Measurements from ENCODE around the gene PARD3. TPM values are rescaled to one million over a fixed set of nuclear protein-coding genes. Genes with fewer than 3 reads are reported as not detected.

The PARD3 gene
- total and polyA plus RNA-seq, 2 experiments from 2014 or later = 47.2 to 59.7 TPM

DNA sequence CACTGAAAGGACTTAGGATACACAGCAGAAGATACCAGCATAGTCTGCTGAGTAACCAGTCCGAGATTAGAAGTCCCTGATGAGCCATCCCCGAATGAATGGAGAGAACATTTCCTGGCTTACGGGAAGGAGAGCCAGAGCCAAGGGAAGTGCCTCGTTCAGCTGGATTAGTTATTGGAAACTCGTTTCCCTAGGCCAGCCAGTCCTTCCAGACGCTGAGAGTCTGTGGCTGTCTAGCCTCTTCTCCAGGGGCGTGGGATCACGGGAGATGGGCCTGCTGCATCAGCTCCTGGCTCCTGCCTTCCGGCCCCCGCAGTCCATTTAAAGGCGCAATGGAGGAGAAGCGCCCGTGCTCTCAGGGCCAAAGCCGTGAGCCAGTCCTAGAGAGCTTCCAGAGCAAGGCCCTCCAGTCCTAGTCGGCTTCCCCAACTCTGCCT, 712.8 kb downstream of the PARD3 start:
- Histone ChIP-seq H2AFZ (no peak overlapping the region), H3K27ac (peak overlapping the region; percentile 75), H3K4me1 (ENCODE audit: insufficient read depth) (no peaks in the 10 kb centered on the region), H4K20me1 (ENCODE audit: insufficient read depth, poor library complexity, severe bottlenecking) (no peaks in the 10 kb centered on the region), H3K4me2 (peak overlapping the region; percentile 19), H3K79me2 (no peaks in the 10 kb centered on the region), H3K27me3 (no peaks in the 10 kb centered on the region), H3K9me2 (replicated peaks; ENCODE audit: insufficient read depth) (no peaks in the 10 kb centered on the region), H3K36me3 (replicated peaks; ENCODE audit: insufficient read depth, low read depth) (no peaks in the 10 kb centered on the region), H3K9me3 (ENCODE audit: low read depth) (no peaks in the 10 kb centered on the region), H3K4me3 (no peak overlapping the region)
- 77% methylated on average over 15 of the region's 15 CpGs for whole genome bisulfite sequencing (ENCODE audit: low lambda C conversion rate, missing lambda C conversion rate)
- DNase-seq (ENCODE audit: low spot score) = peak; percentile 37
- TF ChIP-seq, protein P1, sequence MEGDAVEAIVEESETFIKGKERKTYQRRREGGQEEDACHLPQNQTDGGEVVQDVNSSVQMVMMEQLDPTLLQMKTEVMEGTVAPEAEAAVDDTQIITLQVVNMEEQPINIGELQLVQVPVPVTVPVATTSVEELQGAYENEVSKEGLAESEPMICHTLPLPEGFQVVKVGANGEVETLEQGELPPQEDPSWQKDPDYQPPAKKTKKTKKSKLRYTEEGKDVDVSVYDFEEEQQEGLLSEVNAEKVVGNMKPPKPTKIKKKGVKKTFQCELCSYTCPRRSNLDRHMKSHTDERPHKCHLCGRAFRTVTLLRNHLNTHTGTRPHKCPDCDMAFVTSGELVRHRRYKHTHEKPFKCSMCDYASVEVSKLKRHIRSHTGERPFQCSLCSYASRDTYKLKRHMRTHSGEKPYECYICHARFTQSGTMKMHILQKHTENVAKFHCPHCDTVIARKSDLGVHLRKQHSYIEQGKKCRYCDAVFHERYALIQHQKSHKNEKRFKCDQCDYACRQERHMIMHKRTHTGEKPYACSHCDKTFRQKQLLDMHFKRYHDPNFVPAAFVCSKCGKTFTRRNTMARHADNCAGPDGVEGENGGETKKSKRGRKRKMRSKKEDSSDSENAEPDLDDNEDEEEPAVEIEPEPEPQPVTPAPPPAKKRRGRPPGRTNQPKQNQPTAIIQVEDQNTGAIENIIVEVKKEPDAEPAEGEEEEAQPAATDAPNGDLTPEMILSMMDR (IDR thresholded peaks at IDR 0.05; ENCODE audit: poor library complexity) = no peak
- TF ChIP-seq EZH2 (IDR thresholded peaks at IDR 0.05; ENCODE audit: borderline replicate concordance) = no peak
- no peak for TF ChIP-seq EZH2phosphoT487 (IDR thresholded peaks at IDR 0.05; ENCODE audit: low read depth, severe bottlenecking, unreplicated experiment)

DNA sequence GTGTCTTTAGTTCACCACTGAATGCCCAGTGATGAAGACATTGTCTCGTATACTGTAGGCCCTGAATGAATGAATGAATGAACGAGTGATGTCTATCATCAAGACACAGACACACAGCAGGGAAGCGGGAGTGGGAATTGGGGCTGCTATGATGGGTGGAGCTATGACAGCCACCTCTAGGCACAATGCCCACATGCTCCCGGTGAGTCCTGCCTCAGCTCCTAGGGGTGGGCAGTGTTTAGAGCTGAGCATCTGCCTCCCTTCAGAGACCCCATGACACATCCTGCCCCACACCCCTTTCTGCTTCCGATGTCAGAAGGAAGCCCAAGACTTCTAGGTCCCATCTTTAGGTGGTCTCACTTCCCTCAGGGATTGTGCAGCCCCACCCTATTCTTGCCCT, 714.1 kb downstream of the PARD3 start:
- Histone ChIP-seq H3K4me2 (no peak overlapping the region), H3K9me2 (replicated peaks; ENCODE audit: insufficient read depth) (no peaks in the 10 kb centered on the region), H4K20me1 (ENCODE audit: insufficient read depth, poor library complexity, severe bottlenecking) (no peaks in the 10 kb centered on the region), H3K36me3 (replicated peaks; ENCODE audit: insufficient read depth, low read depth) (no peaks in the 10 kb centered on the region), H2AFZ (no peak overlapping the region), H3K9me3 (ENCODE audit: low read depth) (no peaks in the 10 kb centered on the region), H3K4me3 (no peak overlapping the region), H3K27me3 (no peaks in the 10 kb centered on the region), H3K27ac (no peak overlapping the region), H3K4me1 (ENCODE audit: insufficient read depth) (no peaks in the 10 kb centered on the region), H3K79me2 (no peaks in the 10 kb centered on the region)
- 96% methylated on average over 5 of the region's 5 CpGs for WGBS (ENCODE audit: low lambda C conversion rate, missing lambda C conversion rate)
- no peak for DNase-seq (ENCODE audit: low spot score)
- TF ChIP-seq, protein P1 (IDR thresholded peaks at IDR 0.05; ENCODE audit: poor library complexity) = no peak
- TF ChIP-seq EZH2 (IDR thresholded peaks at IDR 0.05; ENCODE audit: borderline replicate concordance) (no peak), EZH2phosphoT487 (IDR thresholded peaks at IDR 0.05; ENCODE audit: low read depth, severe bottlenecking, unreplicated experiment) (no peak)

DNA sequence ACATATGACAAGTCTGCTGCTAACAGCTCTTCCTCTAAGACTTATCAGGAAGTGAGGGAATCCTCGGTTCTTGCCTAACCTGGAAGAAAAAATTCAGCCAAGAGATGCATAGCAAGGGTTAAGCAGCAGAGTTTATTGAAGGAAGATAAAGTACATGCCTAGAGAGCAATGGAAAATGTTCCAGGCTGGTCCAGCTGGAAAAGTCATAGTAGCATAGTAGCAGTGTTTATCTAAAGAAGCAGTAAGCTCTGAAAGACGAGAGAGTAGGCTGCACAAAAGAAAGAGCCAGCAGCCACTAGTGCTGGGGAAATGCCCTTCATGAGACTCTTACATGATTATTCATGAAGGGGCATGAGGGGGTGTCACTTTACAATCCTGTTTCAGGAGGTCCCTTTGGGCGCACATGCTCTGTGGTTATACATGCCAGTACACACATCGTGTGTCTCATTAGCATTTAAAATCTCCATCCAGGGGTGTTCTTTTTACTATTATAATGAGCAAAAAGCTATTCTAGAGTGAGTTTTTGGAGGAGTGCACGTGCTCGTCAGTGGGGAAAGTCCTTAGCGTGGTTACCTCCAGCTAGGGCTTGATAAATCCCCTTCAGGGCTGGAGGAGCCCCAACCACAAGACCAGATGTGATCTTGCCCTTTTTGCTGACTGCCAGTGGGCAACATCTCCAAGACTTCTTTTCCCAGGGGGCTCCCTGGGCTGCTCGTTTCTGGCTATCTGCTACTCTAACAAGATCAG, 716.1 kb downstream of the PARD3 start:
- Histone ChIP-seq H4K20me1 (ENCODE audit: insufficient read depth, poor library complexity, severe bottlenecking) (no peaks in the 10 kb centered on the region), H3K9me3 (ENCODE audit: low read depth) (no peaks in the 10 kb centered on the region), H3K9me2 (replicated peaks; ENCODE audit: insufficient read depth) (no peaks in the 10 kb centered on the region), H3K4me1 (ENCODE audit: insufficient read depth) (no peaks in the 10 kb centered on the region), H3K4me2 (no peak overlapping the region), H3K27ac (no peak overlapping the region), H3K27me3 (no peaks in the 10 kb centered on the region), H3K4me3 (no peak overlapping the region), H3K79me2 (no peaks in the 10 kb centered on the region), H2AFZ (no peak overlapping the region), H3K36me3 (replicated peaks; ENCODE audit: insufficient read depth, low read depth) (no peaks in the 10 kb centered on the region)
- WGBS (ENCODE audit: low lambda C conversion rate, missing lambda C conversion rate) = 72% methylated on average over 8 of the region's 8 CpGs
- no peak for TF ChIP-seq EZH2 (IDR thresholded peaks at IDR 0.05; ENCODE audit: borderline replicate concordance)
- TF ChIP-seq EZH2phosphoT487 (IDR thresholded peaks at IDR 0.05; ENCODE audit: low read depth, severe bottlenecking, unreplicated experiment) = no peak
- TF ChIP-seq, protein P1 (IDR thresholded peaks at IDR 0.05; ENCODE audit: poor library complexity) = no peak
- DNase-seq (ENCODE audit: low spot score) = no peak
